ENCODE measurements around the gene PIK3CA. TPM values are rescaled to one million over a fixed set of nuclear protein-coding genes. Genes with fewer than 3 reads are reported as not detected.

The PIK3CA gene
- total RNA-seq, 1 donor: 34.7 TPM

- no peaks in the 10 kb centered on the region for H3K9me3 ChIP-seq (ENCODE audit: low read depth, low read length)
- no peaks in the 10 kb centered on the region for H3K27me3 ChIP-seq (ENCODE audit: insufficient read depth, low read length)
- DNase-seq (ENCODE audit: insufficient read length, low spot score, missing footprints): no peak
- no peaks in the 10 kb centered on the region for H4K20me1 ChIP-seq (ENCODE audit: insufficient read depth, low read length)
- no peaks in the 10 kb centered on the region for H3K36me3 ChIP-seq (ENCODE audit: insufficient read depth, low read length)
- no peak overlapping the region for H3K4me2 ChIP-seq (ENCODE audit: insufficient read depth, low read length)
- no peaks in the 10 kb centered on the region for H3K79me2 ChIP-seq (ENCODE audit: insufficient read depth, low read length)
- H2AFZ ChIP-seq (ENCODE audit: low read length): no peak overlapping the region
- no peak for TF ChIP-seq CTCF (IDR thresholded peaks at IDR 0.05; ENCODE audit: extremely low read depth, low read depth, low read length)
- H3K27ac ChIP-seq (ENCODE audit: low read depth, low read length): no peak overlapping the region
- H3K4me3 ChIP-seq (ENCODE audit: insufficient read depth, low read length): no peak overlapping the region
- no peaks in the 10 kb centered on the region for H3K4me1 ChIP-seq (ENCODE audit: insufficient read depth, low read length)
Measured at GRCh38 chr3:179276001-179276400, 127.8 kb downstream of the PIK3CA start.

- Histone ChIP-seq H3K27me3 (ENCODE audit: insufficient read depth, low read length) (no peaks in the 10 kb centered on the region), H3K4me1 (ENCODE audit: insufficient read depth, low read length) (no peaks in the 10 kb centered on the region), H3K4me3 (ENCODE audit: insufficient read depth, low read length) (no peak overlapping the region), H4K20me1 (ENCODE audit: insufficient read depth, low read length) (no peaks in the 10 kb centered on the region), H3K36me3 (ENCODE audit: insufficient read depth, low read length) (no peaks in the 10 kb centered on the region), H3K9me3 (ENCODE audit: low read depth, low read length) (no peaks in the 10 kb centered on the region), H2AFZ (ENCODE audit: low read length) (no peak overlapping the region), H3K79me2 (ENCODE audit: insufficient read depth, low read length) (no peaks in the 10 kb centered on the region), H3K27ac (ENCODE audit: low read depth, low read length) (no peak overlapping the region), H3K4me2 (ENCODE audit: insufficient read depth, low read length) (no peak overlapping the region)
- no peak for DNase-seq (ENCODE audit: insufficient read length, low spot score, missing footprints)
- no peak for TF ChIP-seq CTCF (IDR thresholded peaks at IDR 0.05; ENCODE audit: extremely low read depth, low read depth, low read length)
Measured at GRCh38 chr3:179276743-179277142, 128.6 kb downstream of the PIK3CA start.

DNA sequence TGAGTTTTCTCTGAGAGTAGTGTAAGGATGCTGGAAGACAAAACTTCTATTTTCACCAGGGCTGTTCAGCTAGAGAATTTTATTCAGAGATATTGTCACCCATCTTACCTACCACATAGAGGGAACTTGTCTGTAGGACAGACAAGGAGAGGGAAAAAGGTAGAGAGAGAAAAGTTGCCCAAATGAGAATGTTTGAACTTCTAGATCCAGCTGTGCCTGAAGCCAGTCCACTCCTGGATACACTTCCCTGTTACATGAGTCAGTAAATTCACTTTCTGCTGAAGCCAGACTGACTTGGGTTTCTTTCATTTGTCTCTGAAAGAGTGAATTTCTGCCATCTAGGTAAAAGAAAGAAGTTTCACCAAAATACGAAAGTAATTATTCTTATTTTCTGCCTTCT is 130.0 kb downstream of the PIK3CA start:
- Histone ChIP-seq H2AFZ (ENCODE audit: low read length) (no peak overlapping the region), H3K36me3 (ENCODE audit: insufficient read depth, low read length) (no peaks in the 10 kb centered on the region), H3K79me2 (ENCODE audit: insufficient read depth, low read length) (no peaks in the 10 kb centered on the region), H3K9me3 (ENCODE audit: low read depth, low read length) (no peaks in the 10 kb centered on the region), H3K27me3 (ENCODE audit: insufficient read depth, low read length) (no peaks in the 10 kb centered on the region), H3K4me2 (ENCODE audit: insufficient read depth, low read length) (no peak overlapping the region), H3K4me1 (ENCODE audit: insufficient read depth, low read length) (no peaks in the 10 kb centered on the region), H4K20me1 (ENCODE audit: insufficient read depth, low read length) (no peaks in the 10 kb centered on the region), H3K27ac (ENCODE audit: low read depth, low read length) (no peak overlapping the region), H3K4me3 (ENCODE audit: insufficient read depth, low read length) (no peak overlapping the region)
- TF ChIP-seq CTCF (IDR thresholded peaks at IDR 0.05; ENCODE audit: extremely low read depth, low read depth, low read length): no peak
- no peak for DNase-seq (ENCODE audit: insufficient read length, low spot score, missing footprints)

DNA sequence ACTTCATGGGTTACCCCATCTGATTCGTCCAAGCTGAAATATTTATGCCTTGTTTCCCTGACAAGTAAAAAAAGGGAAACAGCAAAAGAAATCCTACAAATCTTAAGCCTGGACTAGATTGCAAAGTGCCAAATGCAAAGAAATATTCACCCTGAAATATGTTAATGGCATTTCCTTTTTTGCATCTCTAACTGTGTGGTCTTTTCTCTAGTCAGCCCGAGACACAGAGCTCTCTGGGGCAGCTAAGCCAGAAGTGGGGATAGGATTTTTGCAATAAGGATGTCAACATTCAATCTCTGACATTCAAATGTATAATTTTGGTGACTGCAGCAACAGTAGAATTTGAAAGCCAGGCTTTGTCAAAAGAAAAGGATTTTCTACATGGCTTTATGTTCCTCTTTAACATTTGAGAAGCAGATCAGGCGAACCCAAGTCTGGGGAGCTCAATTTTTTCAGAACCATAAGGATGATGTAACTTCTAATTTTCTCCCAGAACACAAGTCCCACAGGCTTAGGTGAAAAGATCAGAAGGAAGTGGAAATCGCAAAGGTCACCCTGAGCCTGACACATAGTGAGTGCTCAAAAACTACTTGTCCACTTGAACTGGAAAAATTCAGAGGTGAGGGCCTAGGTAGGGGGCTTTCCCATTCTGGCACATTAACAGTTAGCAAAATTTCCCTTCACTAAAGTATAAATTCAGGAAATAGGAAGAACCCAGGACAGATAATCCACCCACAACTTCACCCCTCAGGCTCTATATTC is 131.0 kb downstream of the PIK3CA start:
- DNase-seq (ENCODE audit: insufficient read length, low spot score, missing footprints): no peak
- no peaks in the 10 kb centered on the region for H3K36me3 ChIP-seq (ENCODE audit: insufficient read depth, low read length)
- H3K4me2 ChIP-seq (ENCODE audit: insufficient read depth, low read length): no peak overlapping the region
- H4K20me1 ChIP-seq (ENCODE audit: insufficient read depth, low read length): no peaks in the 10 kb centered on the region
- H3K4me1 ChIP-seq (ENCODE audit: insufficient read depth, low read length): no peaks in the 10 kb centered on the region
- no peak for TF ChIP-seq CTCF (IDR thresholded peaks at IDR 0.05; ENCODE audit: extremely low read depth, low read depth, low read length)
- H3K9me3 ChIP-seq (ENCODE audit: low read depth, low read length): no peaks in the 10 kb centered on the region
- H3K79me2 ChIP-seq (ENCODE audit: insufficient read depth, low read length): no peaks in the 10 kb centered on the region
- no peak overlapping the region for H3K4me3 ChIP-seq (ENCODE audit: insufficient read depth, low read length)
- H3K27ac ChIP-seq (ENCODE audit: low read depth, low read length): no peak overlapping the region
- H3K27me3 ChIP-seq (ENCODE audit: insufficient read depth, low read length): no peaks in the 10 kb centered on the region
- H2AFZ ChIP-seq (ENCODE audit: low read length): no peak overlapping the region
